HCT116 (cell line): ENCODE data around the gene HMGCLL1. TPM values are rescaled to one million over a fixed set of nuclear protein-coding genes. Genes with fewer than 3 reads are reported as not detected.

Source experiments
- ATAC-seq: fragments of 200-7000 bp; cut with Tn5 transposase; 2 replicates; pipeline ENCODE4 v1.9.1; 2020; ENCODE audit warnings: mild to moderate bottlenecking, moderate library complexity
- BruUV-seq: library from RNA; stranded (reverse); fragments of 400-500 nt; replicated peaks from 2 replicates; lab custom pipeline; 2021; lab: Mats Ljungman, UMichigan
- CTCF ChIA-PET: fragments of 300-600 bp; sonication (Branson Sonifier 250); formaldehyde crosslinking; loops from one replicate; lab custom pipeline; 2021; ENCODE audit warnings: antibody characterized with exemption; lab: Charles Lee
- POLR2A ChIA-PET: fragments of 300-600, 350-600 bp; sonication (Branson Sonifier 250); formaldehyde crosslinking; loops from one replicate; lab custom pipeline; 2021; ENCODE audit warnings: antibody characterized with exemption; lab: Charles Lee
- RAD21 ChIA-PET, 2 experiments: fragments of 300-600 bp; sonication (Branson Sonifier 250); formaldehyde crosslinking; loops; one replicate each; lab custom pipeline; 2023; ENCODE audit warnings: low total read pairs in 2 of 2; ENCODE audit not compliant: uncharacterized antibody in 2 of 2, unreplicated experiment in 2 of 2, low non-redundant PET in 1 of 2; lab: Charles Lee
- DNase-seq: peaks from one replicate; pipeline ENCODE4 v3.0.0-alpha.2; 2010; ENCODE audit warnings: low read depth, low spot score
- H2AFZ ChIP-seq: fragments of 200-600 bp; shearing (Covaris generic), sonication (generic); 2 replicates; pipeline ENCODE4 v1.6.1; 2017; ENCODE audit warnings: low read depth, mixed run types, mixed read lengths, antibody characterized with exemption, low read length; ENCODE audit not compliant: poor library complexity, severe bottlenecking
- H3K27ac ChIP-seq: 2 replicates; pipeline ENCODE4 v1.5.1; 2012; ENCODE audit warnings: low read depth, low read length
- H3K27me3 ChIP-seq: fragments of 200-600 bp; sonication (generic); 2 replicates; pipeline ENCODE4 v1.6.1; 2016; ENCODE audit warnings: mixed run types, low read length, mixed read lengths; ENCODE audit not compliant: insufficient read depth
- H3K36me3 ChIP-seq, 2 experiments: fragments of 200-500 bp in 1 of 2; fragments of 200-600 bp in 1 of 2; sonication (Bioruptor generic) in 1 of 2; sonication (generic) in 1 of 2; 2 replicates each; pipeline versions ENCODE4 v1.5.1 to v1.6.1; 2014 to 2016; ENCODE audit warnings: low read length in 2 of 2, inconsistent platforms in 1 of 2, mixed read lengths in 1 of 2, mixed run types in 1 of 2; ENCODE audit not compliant: insufficient read depth in 2 of 2, control insufficient read depth in 1 of 2
- H3K4me1 ChIP-seq, 2 experiments: fragments of 200-600 bp in 1 of 2; sonication (generic) in 1 of 2; 2 replicates each; pipeline versions ENCODE4 v1.5.1 to v1.6.1; 2012 to 2017; ENCODE audit warnings: low read length in 2 of 2, inconsistent platforms in 1 of 2, mild to moderate bottlenecking in 1 of 2, mixed read lengths in 1 of 2, mixed run types in 1 of 2, moderate library complexity in 1 of 2; ENCODE audit not compliant: insufficient read depth in 2 of 2, control insufficient read depth in 1 of 2
- H3K4me2 ChIP-seq: fragments of 200-600 bp; sonication (generic); 2 replicates; pipeline ENCODE4 v1.6.1; 2017; ENCODE audit warnings: mixed run types, low read length, mixed read lengths
- H3K4me3 ChIP-seq, 2 experiments: fragments of 200-600 bp in 1 of 2; sonication (generic) in 1 of 2; replicated peaks in 1 of 2; 2 replicates each; pipeline ENCODE4 v1.5.1; 2011 to 2016; ENCODE audit warnings: low read length in 2 of 2, control low read depth in 1 of 2, low read depth in 1 of 2, mild to moderate bottlenecking in 1 of 2, mixed read lengths in 1 of 2, mixed run types in 1 of 2
- H3K79me2 ChIP-seq: fragments of 200-600 bp; sonication (generic); 2 replicates; pipeline ENCODE4 v1.6.1; 2017; ENCODE audit warnings: mild to moderate bottlenecking, mixed run types, low read length, moderate library complexity, mixed read lengths; ENCODE audit not compliant: insufficient read depth
- H3K9ac ChIP-seq: fragments of 200-600 bp; sonication (generic); 2 replicates; pipeline ENCODE4 v1.6.1; 2016; ENCODE audit warnings: low read length, mixed read lengths
- H3K9me2 ChIP-seq: fragments of 200-600 bp; sonication (generic), shearing (Covaris generic); 2 replicates; pipeline ENCODE4 v1.6.1; 2017; ENCODE audit warnings: mixed run types, mild to moderate bottlenecking, moderate library complexity; ENCODE audit not compliant: insufficient read depth
- H3K9me3 ChIP-seq, 2 experiments: fragments of 200-500 bp in 1 of 2; fragments of 200-600 bp in 1 of 2; sonication (Bioruptor generic) in 1 of 2; sonication (generic) in 1 of 2; 2 replicates each; pipeline ENCODE4 v1.6.1; 2014 to 2017; ENCODE audit warnings: low read length in 2 of 2, mixed read lengths in 2 of 2, inconsistent platforms in 1 of 2, low read depth in 1 of 2, mild to moderate bottlenecking in 1 of 2, mixed run types in 1 of 2, moderate library complexity in 1 of 2; ENCODE audit not compliant: control insufficient read depth in 1 of 2, insufficient read depth in 1 of 2
- H4K20me1 ChIP-seq: fragments of 200-600 bp; sonication (generic), shearing (Covaris generic); 2 replicates; pipeline ENCODE4 v1.6.1; 2017; ENCODE audit warnings: mixed run types, mild to moderate bottlenecking, moderate library complexity; ENCODE audit not compliant: insufficient read depth
- CBX3 ChIP-seq: IDR thresholded peaks from 2 replicates; pipeline ENCODE4 v1.6.1; 2012; ENCODE audit warnings: low read depth
- CEBPB ChIP-seq: IDR thresholded peaks from 2 replicates; pipeline ENCODE4 v1.6.1; 2012; ENCODE audit warnings: low read depth
- EGR1 ChIP-seq: IDR thresholded peaks from 2 replicates; pipeline ENCODE4 v1.6.1; 2012; ENCODE audit warnings: low read depth
- ELF1 ChIP-seq: IDR thresholded peaks from 2 replicates; pipeline ENCODE4 v1.6.1; 2012; ENCODE audit warnings: low read depth, borderline replicate concordance
- EZH2phosphoT487 ChIP-seq: fragments of 200-600 bp; IDR thresholded peaks from 2 replicates; pipeline ENCODE4 v1.6.1; 2018; ENCODE audit warnings: antibody characterized with exemption, borderline replicate concordance
- JUND ChIP-seq: IDR thresholded peaks from 2 replicates; pipeline ENCODE4 v1.6.1; 2012
- SP1 ChIP-seq: IDR thresholded peaks from 2 replicates; pipeline ENCODE4 v1.6.1; 2012; ENCODE audit warnings: low read depth
- TCF7L2 ChIP-seq: IDR thresholded peaks from 2 replicates; pipeline ENCODE4 v1.7.0; 2011; ENCODE audit warnings: borderline replicate concordance, inconsistent platforms; ENCODE audit not compliant: insufficient read depth, insufficient read length; ENCODE audit errors: extremely low read depth
- YY1 ChIP-seq: IDR thresholded peaks from 2 replicates; pipeline ENCODE4 v1.6.1; 2011; ENCODE audit warnings: low read length, low read depth, moderate library complexity, mild to moderate bottlenecking; ENCODE audit not compliant: insufficient replicate concordance; ENCODE audit errors: extremely low read depth
- ZFX ChIP-seq: fragments of 450-650 bp; IDR thresholded peaks from 2 replicates; pipeline ENCODE4 v1.6.1; 2017
- intact Hi-C: fragments of 100-400 bp; cut with micrococcal nuclease; formaldehyde crosslinking; loops from 2 replicates; pipeline ENCODE4 v1.10.0; 2022
- total RNA-seq: library from RNA; stranded (reverse); gene quantifications from one replicate; pipeline ENCODE4 v1.2.1, GENCODE V29; 2021; ENCODE audit not compliant: unreplicated experiment
- TF ChIP-seq, protein P1 (sequence below): IDR thresholded peaks from 2 replicates; pipeline ENCODE4 v1.6.1; 2012
- TF ChIP-seq, protein P2 (sequence below), 3 experiments: fragments of 200-600 bp in 1 of 3; sonication (generic) in 1 of 3; IDR thresholded peaks in 2 of 3; conservative IDR thresholded peaks in 1 of 3; 2 replicates each; pipeline ENCODE4 v1.5.1; 2012 to 2017; ENCODE audit warnings: low read depth in 2 of 3, low read length in 2 of 3, antibody characterized with exemption in 1 of 3, borderline replicate concordance in 1 of 3, control low read depth in 1 of 3, mild to moderate bottlenecking in 1 of 3, mixed read lengths in 1 of 3, mixed run types in 1 of 3, moderate library complexity in 1 of 3; ENCODE audit not compliant: insufficient read depth in 1 of 3
- TF ChIP-seq, protein P3 (sequence below): IDR thresholded peaks from 2 replicates; pipeline ENCODE4 v1.6.1; 2012

Gene HMGCLL1
- total RNA-seq, 1 experiment from 2014 or later, result not detected

- no peaks in the 10 kb centered on the region for H3K36me3 ChIP-seq
- no peaks in the 10 kb centered on the region for H3K79me2 ChIP-seq
- no peak for ATAC-seq
- ChIA-PET POLR2A (no interaction called here), CTCF (interaction anchor here (0.9 to 1.5 kb wide), 4 partner anchors 168 to 845 kb away, joined by 3 to 5 read pairs (median 3); no protein-coding TSS in a partner anchor)
- H3K27me3 ChIP-seq, result peaks cover 24% of the 10 kb centered on the region
- BruUV-seq, result no TSS peak
- H3K4me3 ChIP-seq, result no peak overlapping the region
- DNase-seq, result no peak
- H3K9me3 ChIP-seq, result no peaks in the 10 kb centered on the region
- H2AFZ ChIP-seq, result no peak overlapping the region
- H3K9me2 ChIP-seq, result no peaks in the 10 kb centered on the region
- H3K4me2 ChIP-seq, result no peak overlapping the region
- no peaks in the 10 kb centered on the region for H3K4me1 ChIP-seq
- TF ChIP-seq EZH2phosphoT487, result no peak
- TF ChIP-seq ZFX, result no peak
- TF ChIP-seq, protein P1, sequence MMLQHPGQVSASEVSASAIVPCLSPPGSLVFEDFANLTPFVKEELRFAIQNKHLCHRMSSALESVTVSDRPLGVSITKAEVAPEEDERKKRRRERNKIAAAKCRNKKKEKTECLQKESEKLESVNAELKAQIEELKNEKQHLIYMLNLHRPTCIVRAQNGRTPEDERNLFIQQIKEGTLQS, result no peak
- no peak for TF ChIP-seq TCF7L2
- TF ChIP-seq SP1, result no peak
- no peak for TF ChIP-seq ELF1
- no peak for TF ChIP-seq EGR1
- TF ChIP-seq CBX3, result no peak
- TF ChIP-seq, protein P2, sequence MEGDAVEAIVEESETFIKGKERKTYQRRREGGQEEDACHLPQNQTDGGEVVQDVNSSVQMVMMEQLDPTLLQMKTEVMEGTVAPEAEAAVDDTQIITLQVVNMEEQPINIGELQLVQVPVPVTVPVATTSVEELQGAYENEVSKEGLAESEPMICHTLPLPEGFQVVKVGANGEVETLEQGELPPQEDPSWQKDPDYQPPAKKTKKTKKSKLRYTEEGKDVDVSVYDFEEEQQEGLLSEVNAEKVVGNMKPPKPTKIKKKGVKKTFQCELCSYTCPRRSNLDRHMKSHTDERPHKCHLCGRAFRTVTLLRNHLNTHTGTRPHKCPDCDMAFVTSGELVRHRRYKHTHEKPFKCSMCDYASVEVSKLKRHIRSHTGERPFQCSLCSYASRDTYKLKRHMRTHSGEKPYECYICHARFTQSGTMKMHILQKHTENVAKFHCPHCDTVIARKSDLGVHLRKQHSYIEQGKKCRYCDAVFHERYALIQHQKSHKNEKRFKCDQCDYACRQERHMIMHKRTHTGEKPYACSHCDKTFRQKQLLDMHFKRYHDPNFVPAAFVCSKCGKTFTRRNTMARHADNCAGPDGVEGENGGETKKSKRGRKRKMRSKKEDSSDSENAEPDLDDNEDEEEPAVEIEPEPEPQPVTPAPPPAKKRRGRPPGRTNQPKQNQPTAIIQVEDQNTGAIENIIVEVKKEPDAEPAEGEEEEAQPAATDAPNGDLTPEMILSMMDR (IDR thresholded peaks at IDR 0.05 in 2 of 3, conservative IDR thresholded peaks at IDR 0.05 in 1 of 3; ENCODE audit: borderline replicate concordance in 1 of 3, insufficient read depth in 1 of 3, low read depth in 2 of 3, low read length in 2 of 3), result no peak
- TF ChIP-seq CEBPB, result no peak
- TF ChIP-seq, protein P3, sequence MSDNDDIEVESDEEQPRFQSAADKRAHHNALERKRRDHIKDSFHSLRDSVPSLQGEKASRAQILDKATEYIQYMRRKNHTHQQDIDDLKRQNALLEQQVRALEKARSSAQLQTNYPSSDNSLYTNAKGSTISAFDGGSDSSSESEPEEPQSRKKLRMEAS, result no peak
- TF ChIP-seq YY1, result no peak
- TF ChIP-seq JUND, result no peak
- TF ChIP-seq, all 23 proteins: peak for 0
- RAD21 ChIA-PET, result no interaction called here
- Histone ChIP-seq H3K9ac (no peak overlapping the region), H4K20me1 (no peaks in the 10 kb centered on the region), H3K27ac (no peak overlapping the region)
- intact Hi-C loops, result loop anchor here (2.0 to 10.0 kb wide), 2 partner anchors 438 to 574 kb away; no protein-coding TSS in a partner anchor
Observed at GRCh38 chr6:55448451-55448850, 130.5 kb downstream of the HMGCLL1 start.
